GM18951 (cell line): ENCODE results near the gene NFIL3.

ENCODE experiments used
- POLR2A ChIP-seq: IDR thresholded peaks from 4 replicates; pipeline ENCODE4 v1.6.1; 2011; ENCODE audit warnings: mild to moderate bottlenecking; ENCODE audit not compliant: insufficient read length, insufficient read depth; ENCODE audit errors: extremely low read depth
- in situ Hi-C: fragments of 300-500 bp; cut with MboI; formaldehyde crosslinking; loops from one replicate; pipeline ENCODE4 v1.12.0; 2022; ENCODE audit warnings: low sequenced_read_pairs, mixed read lengths, inconsistent platforms; ENCODE audit not compliant: unreplicated experiment

NFIL3 gene

GRCh38 chr9:91418215-91418610 lies 5.4 kb downstream of the NFIL3 start:
- in situ Hi-C loops, result no loop called here
- no peak for TF ChIP-seq POLR2A

- TF ChIP-seq POLR2A, result no peak
- in situ Hi-C loops, result no loop called here
These were observed 5.9 kb downstream of the NFIL3 start for GRCh38 chr9:91417602-91418214.

GRCh38 chr9:91416096-91416712 lies 7.4 kb downstream of the NFIL3 start:
- TF ChIP-seq POLR2A, result no peak
- in situ Hi-C loops, result no loop called here

- in situ Hi-C loops, result no loop called here
- no peak for TF ChIP-seq POLR2A
These were observed 8.3 kb downstream of the NFIL3 start for GRCh38 chr9:91415290-91415689.

GRCh38 chr9:91412941-91413340 lies 10.7 kb downstream of the NFIL3 start:
- TF ChIP-seq POLR2A, result no peak
- in situ Hi-C loops, result no loop called here

- TF ChIP-seq POLR2A, result no peak
- in situ Hi-C loops, result no loop called here
These were observed 12.4 kb downstream of the NFIL3 start for GRCh38 chr9:91411096-91411771.

GRCh38 chr9:91410161-91410560 lies 13.5 kb downstream of the NFIL3 start:
- TF ChIP-seq POLR2A, result no peak
- in situ Hi-C loops, result no loop called here

GRCh38 chr9:91408475-91408874 lies 15.2 kb downstream of the NFIL3 start:
- in situ Hi-C loops, result no loop called here
- no peak for TF ChIP-seq POLR2A

- no peak for TF ChIP-seq POLR2A
- in situ Hi-C loops, result no loop called here
These were observed 15.9 kb downstream of the NFIL3 start for GRCh38 chr9:91407580-91408318.

- TF ChIP-seq POLR2A, result no peak
- in situ Hi-C loops, result no loop called here
These were observed 18.1 kb downstream of the NFIL3 start for GRCh38 chr9:91405343-91406077.

GRCh38 chr9:91403665-91404543 lies 19.7 kb downstream of the NFIL3 start:
- TF ChIP-seq POLR2A, result no peak
- in situ Hi-C loops, result no loop called here

- TF ChIP-seq POLR2A, result no peak
- in situ Hi-C loops, result no loop called here
These were observed 24.7 kb downstream of the NFIL3 start for GRCh38 chr9:91398926-91399325.
